WTC11 (cell line): ENCODE data around the gene LYL1. TPM values are rescaled to one million over a fixed set of nuclear protein-coding genes. Genes with fewer than 3 reads are reported as not detected.

Experiments used
- ATAC-seq: fragments of 200-7000 bp; cut with Tn5 transposase; 2 replicates; pipeline ENCODE4 v1.10.0; 2021; ENCODE audit warnings: mild to moderate bottlenecking, moderate library complexity
- CTCF ChIA-PET: fragments of 300-600 bp; sonication (Branson Sonifier 250); formaldehyde crosslinking; loops from one replicate; lab custom pipeline; 2021; ENCODE audit warnings: antibody characterized with exemption; lab: Charles Lee
- POLR2A ChIA-PET: fragments of 350-600 bp; sonication (Branson Sonifier 250); formaldehyde crosslinking; loops from one replicate; lab custom pipeline; 2021; ENCODE audit warnings: antibody characterized with exemption; lab: Charles Lee
- DNase-seq: peaks from one replicate; pipeline ENCODE4 v3.0.0; 2021; ENCODE audit warnings: low spot score
- H3K27ac Mint-ChIP-seq: 2 replicates; pipeline ENCODE4 v1.8.0; 2021; ENCODE audit warnings: mixed read lengths
- H3K27me3 Mint-ChIP-seq: 2 replicates; pipeline ENCODE4 v1.8.0; 2021; ENCODE audit warnings: low read depth, mild to moderate bottlenecking, moderate library complexity, mixed read lengths
- H3K36me3 Mint-ChIP-seq: 2 replicates; pipeline ENCODE4 v1.8.0; 2021; ENCODE audit warnings: mixed read lengths
- H3K4me1 Mint-ChIP-seq: 2 replicates; pipeline ENCODE4 v1.8.0; 2022; ENCODE audit warnings: mixed read lengths
- H3K4me3 Mint-ChIP-seq: 2 replicates; pipeline ENCODE4 v1.8.0; 2021; ENCODE audit warnings: mild to moderate bottlenecking, moderate library complexity, mixed read lengths
- H3K9me3 Mint-ChIP-seq: 2 replicates; pipeline ENCODE4 v1.8.0; 2021; ENCODE audit warnings: mixed read lengths
- ATF1 ChIP-seq: sonication (generic); formaldehyde crosslinking; IDR thresholded peaks from 2 replicates; pipeline ENCODE4 v1.8.1; 2023; ENCODE audit warnings: mild to moderate bottlenecking, moderate library complexity, missing genetic modification reagents
- CREM ChIP-seq: sonication (generic); formaldehyde crosslinking; IDR thresholded peaks from 2 replicates; pipeline ENCODE4 v1.8.1; 2022; ENCODE audit warnings: mild to moderate bottlenecking, missing genetic modification reagents, moderate library complexity
- ETV6 ChIP-seq: sonication (generic); formaldehyde crosslinking; IDR thresholded peaks from 2 replicates; pipeline ENCODE4 v1.8.1; 2022; ENCODE audit warnings: mild to moderate bottlenecking, missing genetic modification reagents
- FOXK1 ChIP-seq: sonication (generic); formaldehyde crosslinking; IDR thresholded peaks from 2 replicates; pipeline ENCODE4 v1.8.0; 2022; ENCODE audit warnings: mild to moderate bottlenecking, moderate library complexity, missing genetic modification reagents
- FOXP1 ChIP-seq: sonication (generic); formaldehyde crosslinking; IDR thresholded peaks from 2 replicates; pipeline ENCODE4 v1.8.0; 2022; ENCODE audit warnings: missing genetic modification reagents, mild to moderate bottlenecking, moderate library complexity, borderline replicate concordance
- GABPB1 ChIP-seq: sonication (generic); formaldehyde crosslinking; IDR thresholded peaks from 2 replicates; pipeline ENCODE4 v1.8.1; 2023; ENCODE audit warnings: mild to moderate bottlenecking, missing genetic modification reagents
- GTF2I ChIP-seq: fragments of 250-450 bp; sonication (Bioruptor Pico); conservative IDR thresholded peaks from 2 replicates; pipeline ENCODE4 v1.4.0; 2021; ENCODE audit warnings: mild to moderate bottlenecking
- HMGA2 ChIP-seq: fragments of 250-450 bp; sonication (Bioruptor Pico); IDR thresholded peaks from 2 replicates; pipeline ENCODE4 v1.4.0; 2021; ENCODE audit warnings: mild to moderate bottlenecking, moderate library complexity
- JUN ChIP-seq: sonication (generic); formaldehyde crosslinking; IDR thresholded peaks from 2 replicates; pipeline ENCODE4 v1.8.0; 2023; ENCODE audit warnings: mild to moderate bottlenecking, missing genetic modification reagents
- KAT7 ChIP-seq: sonication (generic); formaldehyde crosslinking; IDR thresholded peaks from 2 replicates; pipeline ENCODE4 v1.8.1; 2023; ENCODE audit warnings: missing genetic modification reagents, mild to moderate bottlenecking, borderline replicate concordance
- MYBL2 ChIP-seq: sonication (generic); formaldehyde crosslinking; IDR thresholded peaks from 2 replicates; pipeline ENCODE4 v1.8.1; 2023; ENCODE audit warnings: mild to moderate bottlenecking, moderate library complexity, missing genetic modification reagents
- NR3C1 ChIP-seq: sonication (generic); formaldehyde crosslinking; conservative IDR thresholded peaks from 2 replicates; pipeline ENCODE4 v1.8.1; 2023; ENCODE audit warnings: low read depth, mild to moderate bottlenecking, missing genetic modification reagents
- SMAD4 ChIP-seq: sonication (generic); formaldehyde crosslinking; IDR thresholded peaks from 2 replicates; pipeline ENCODE4 v1.8.0; 2022; ENCODE audit warnings: mild to moderate bottlenecking, missing genetic modification reagents
- SP1 ChIP-seq: sonication (generic); formaldehyde crosslinking; conservative IDR thresholded peaks from 2 replicates; pipeline ENCODE4 v1.8.1; 2022; ENCODE audit warnings: missing genetic modification reagents
- TCF7 ChIP-seq: sonication (generic); formaldehyde crosslinking; IDR thresholded peaks from 2 replicates; pipeline ENCODE4 v1.8.0; 2022; ENCODE audit warnings: mild to moderate bottlenecking, low read depth, missing genetic modification reagents, moderate library complexity
- TEAD1 ChIP-seq: sonication (generic); formaldehyde crosslinking; IDR thresholded peaks from 2 replicates; pipeline ENCODE4 v1.8.0; 2022; ENCODE audit warnings: mild to moderate bottlenecking, missing genetic modification reagents
- ZBTB21 ChIP-seq: sonication (generic); formaldehyde crosslinking; IDR thresholded peaks from 2 replicates; pipeline ENCODE4 v1.8.1; 2023; ENCODE audit warnings: mild to moderate bottlenecking, missing genetic modification reagents, borderline replicate concordance
- ZNF121 ChIP-seq: sonication (generic); formaldehyde crosslinking; IDR thresholded peaks from 2 replicates; pipeline ENCODE4 v1.8.0; 2023; ENCODE audit warnings: missing genetic modification reagents
- ZNF138 ChIP-seq: sonication (generic); formaldehyde crosslinking; conservative IDR thresholded peaks from 2 replicates; pipeline ENCODE4 v1.8.1; 2022; ENCODE audit warnings: mild to moderate bottlenecking, moderate library complexity, missing genetic modification reagents
- ZNF232 ChIP-seq: sonication (generic); formaldehyde crosslinking; IDR thresholded peaks from 2 replicates; pipeline ENCODE4 v1.8.0; 2022; ENCODE audit warnings: mild to moderate bottlenecking, missing genetic modification reagents
- ZNF263 ChIP-seq: sonication (generic); formaldehyde crosslinking; IDR thresholded peaks from 2 replicates; pipeline ENCODE4 v1.8.1; 2022; ENCODE audit warnings: low read depth, mild to moderate bottlenecking, moderate library complexity, missing genetic modification reagents
- ZNF317 ChIP-seq: sonication (generic); formaldehyde crosslinking; IDR thresholded peaks from 2 replicates; pipeline ENCODE4 v1.8.1; 2023; ENCODE audit warnings: low read depth, mild to moderate bottlenecking, moderate library complexity, missing genetic modification reagents, borderline replicate concordance
- ZNF416 ChIP-seq: fragments of 250-450 bp; sonication (Bioruptor Pico); IDR thresholded peaks from 2 replicates; pipeline ENCODE4 v1.9.0; 2021; ENCODE audit warnings: mild to moderate bottlenecking, inconsistent platforms
- ZNF423 ChIP-seq: fragments of 250-450 bp; sonication (Bioruptor Pico); IDR thresholded peaks from 2 replicates; pipeline ENCODE4 v2.1.2; 2022; ENCODE audit warnings: mild to moderate bottlenecking, moderate library complexity
- total RNA-seq: library from RNA; stranded (reverse); gene quantifications from 3 replicates; pipeline ENCODE4 v1.2.3, GENCODE V29; 2021
- TF ChIP-seq, protein P1 (sequence below): sonication (generic); formaldehyde crosslinking; IDR thresholded peaks from 2 replicates; pipeline ENCODE4 v1.8.0; 2022; ENCODE audit warnings: mild to moderate bottlenecking, missing genetic modification reagents
- TF ChIP-seq, protein P2 (sequence below): sonication (generic); formaldehyde crosslinking; IDR thresholded peaks from 2 replicates; pipeline ENCODE4 v1.8.1; 2022; ENCODE audit warnings: low read depth, missing genetic modification reagents, borderline replicate concordance
- TF ChIP-seq, protein P3 (sequence below): sonication (generic); formaldehyde crosslinking; IDR thresholded peaks from 2 replicates; pipeline ENCODE4 v1.8.1; 2022; ENCODE audit warnings: mild to moderate bottlenecking, moderate library complexity, missing genetic modification reagents
- TF ChIP-seq, protein P4 (sequence below): sonication (generic); formaldehyde crosslinking; conservative IDR thresholded peaks from 2 replicates; pipeline ENCODE4 v1.8.1; 2022; ENCODE audit warnings: mild to moderate bottlenecking, missing genetic modification reagents
- TF ChIP-seq, protein P5 (sequence below): fragments of 250-450 bp; sonication (Bioruptor Pico); IDR thresholded peaks from 2 replicates; pipeline ENCODE4 v1.9.0; 2021; ENCODE audit warnings: mild to moderate bottlenecking, borderline replicate concordance

The LYL1 gene
- total RNA-seq, 1 experiment from 2014 or later: 1.2 TPM

DNA sequence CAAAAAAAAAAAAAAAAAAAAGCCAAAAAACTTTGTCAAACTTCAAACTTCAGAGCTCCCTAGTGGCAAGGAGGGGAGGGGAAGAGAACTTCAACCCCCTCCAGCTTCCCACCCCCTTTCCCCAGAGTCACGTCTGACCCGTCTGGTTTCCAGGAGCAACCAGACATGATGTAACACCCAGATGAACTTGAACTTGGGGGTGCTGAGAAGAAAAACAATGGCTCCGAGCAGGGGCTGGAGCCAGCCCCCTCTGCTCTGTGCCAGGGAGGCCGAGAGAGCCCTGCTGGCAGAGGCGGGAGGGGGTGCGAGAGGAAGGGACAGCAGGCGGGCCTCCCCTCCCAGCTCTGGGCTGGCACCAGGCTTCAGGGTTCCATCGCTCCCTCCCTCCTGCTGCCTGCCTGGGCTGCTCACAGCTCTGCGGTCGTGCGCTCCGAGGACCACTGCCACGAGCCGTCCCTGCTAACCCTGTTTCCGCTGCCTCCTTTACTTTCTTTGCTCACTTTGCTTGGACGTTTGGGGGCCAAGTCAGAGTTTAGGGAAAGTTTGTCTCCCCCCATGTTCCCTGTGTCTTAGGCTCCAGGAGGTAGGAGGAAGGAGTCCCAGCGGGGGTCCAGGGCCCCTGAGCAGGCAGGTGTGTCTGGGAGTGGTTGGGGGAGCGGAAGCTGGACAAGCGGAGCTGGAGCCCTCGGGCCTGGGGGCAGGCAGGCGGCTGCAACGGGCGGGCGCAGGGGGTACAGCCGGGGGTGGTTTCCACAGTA, 11.1 kb downstream of the LYL1 start:
- peaks cover 34% of the 10 kb centered on the region for H3K4me1 Mint-ChIP-seq
- POLR2A ChIA-PET: interaction anchor here (0.5 to 1.0 kb wide), 4 partner anchors 31 to 126 kb away, joined by 3 to 7 read pairs (median 5); no protein-coding TSS in a partner anchor
- no peak overlapping the region for H3K27ac Mint-ChIP-seq
- ATAC-seq (peak; percentile 6), DNase-seq (peak; percentile 55)
- H3K27me3 Mint-ChIP-seq: peaks cover 33% of the 10 kb centered on the region
- no peaks in the 10 kb centered on the region for H3K36me3 Mint-ChIP-seq
- H3K9me3 Mint-ChIP-seq: no peaks in the 10 kb centered on the region
- H3K4me3 Mint-ChIP-seq: peak overlapping the region; percentile 41
- CTCF ChIA-PET: interaction anchor here (0.6 to 9.2 kb wide), 27 partner anchors 9 to 677 kb away, joined by 3 to 276 read pairs (median 6); partner anchors contain the start of genes NFIX and SYCE2
- 0 out of 2 replicates have a peak, but pooled peaks have one; percentile 13 for TF ChIP-seq SMAD4 (CRISPR knock-in tag)
- TF ChIP-seq, protein P1, sequence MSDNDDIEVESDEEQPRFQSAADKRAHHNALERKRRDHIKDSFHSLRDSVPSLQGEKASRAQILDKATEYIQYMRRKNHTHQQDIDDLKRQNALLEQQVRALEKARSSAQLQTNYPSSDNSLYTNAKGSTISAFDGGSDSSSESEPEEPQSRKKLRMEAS (CRISPR knock-in tag): peak; percentile 53; the same call in 1 of the 2 replicates
- TF ChIP-seq GABPB1 (CRISPR knock-in tag): no peak
- TF ChIP-seq NR3C1: no peak
- no peak for TF ChIP-seq HMGA2
- no peak for TF ChIP-seq ZBTB21 (CRISPR knock-in tag)
- TF ChIP-seq FOXP1 (CRISPR knock-in tag): peak; percentile 55; the same call in 1 of the 2 replicates
- TF ChIP-seq MYBL2 (CRISPR knock-in tag): 0 out of 2 replicates have a peak, but pooled peaks have one; percentile 15
- TF ChIP-seq GTF2I: no peak
- TF ChIP-seq ZNF121 (CRISPR knock-in tag): no peak
- TF ChIP-seq ZNF416 (CRISPR knock-in tag): no peak
- TF ChIP-seq KAT7 (CRISPR knock-in tag): no peak
- TF ChIP-seq ZNF423: peak; percentile 51; the same call in 1 of the 2 replicates
- no peak for TF ChIP-seq ATF1 (CRISPR knock-in tag)
- TF ChIP-seq ZNF317 (CRISPR knock-in tag): peak; percentile 81; the same call in 1 of the 2 replicates
- no peak for TF ChIP-seq FOXK1

DNA sequence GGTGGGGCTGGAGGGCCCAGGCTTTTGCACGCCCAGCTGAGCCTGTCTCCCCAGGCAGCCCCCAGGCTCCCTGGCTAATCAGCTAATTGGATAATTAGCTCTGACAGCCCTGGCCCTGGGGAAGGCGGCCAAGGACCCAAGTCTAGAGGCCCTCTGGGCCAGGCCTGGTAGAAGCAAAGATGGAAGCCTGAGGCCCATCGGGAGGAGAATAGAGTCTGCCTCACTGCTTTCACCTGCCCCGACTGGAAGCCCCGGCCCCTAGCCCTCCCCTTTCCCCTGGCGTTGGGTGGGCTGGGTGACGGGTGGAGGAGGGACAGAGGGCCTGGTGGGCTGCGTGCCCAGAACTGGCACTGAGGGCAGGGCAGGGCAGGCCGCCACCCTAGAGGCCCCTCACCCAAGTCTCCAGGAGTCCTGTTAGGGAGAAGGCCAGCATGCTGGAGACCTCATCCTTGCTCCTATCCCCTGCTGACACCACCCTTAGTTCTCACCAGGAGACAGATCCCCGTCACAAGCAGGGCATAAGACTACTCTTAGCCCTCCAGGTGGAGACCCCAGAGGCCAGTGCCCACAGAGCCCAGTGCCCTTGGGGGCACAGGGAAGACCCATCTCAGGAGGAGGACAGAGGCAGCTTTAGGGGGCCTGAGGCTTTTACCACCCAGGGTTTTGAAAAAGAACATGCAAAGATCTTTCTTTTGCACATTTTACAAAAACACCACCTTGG, 12.0 kb downstream of the LYL1 start:
- Mint-ChIP-seq H3K27ac (no peak overlapping the region), H3K9me3 (no peaks in the 10 kb centered on the region), H3K27me3 (peaks cover 24% of the 10 kb centered on the region), H3K4me1 (peaks cover 33% of the 10 kb centered on the region), H3K4me3 (no peak overlapping the region), H3K36me3 (no peaks in the 10 kb centered on the region)
- ATAC-seq (no peak), DNase-seq (no peak)
- CTCF ChIA-PET: interaction anchor here (0.9 to 9.2 kb wide), 20 partner anchors 8 to 153 kb away, joined by 3 to 276 read pairs (median 6); partner anchors contain the start of gene NFIX
- POLR2A ChIA-PET: interaction anchor here (0.5 to 0.8 kb wide), 2 partner anchors 30 to 67 kb away, joined by 3 read pairs; no protein-coding TSS in a partner anchor
- TF ChIP-seq ATF1 (CRISPR knock-in tag): no peak
- no peak for TF ChIP-seq TEAD1 (CRISPR knock-in tag)
- no peak for TF ChIP-seq ZNF416 (CRISPR knock-in tag)
- TF ChIP-seq, protein P2, sequence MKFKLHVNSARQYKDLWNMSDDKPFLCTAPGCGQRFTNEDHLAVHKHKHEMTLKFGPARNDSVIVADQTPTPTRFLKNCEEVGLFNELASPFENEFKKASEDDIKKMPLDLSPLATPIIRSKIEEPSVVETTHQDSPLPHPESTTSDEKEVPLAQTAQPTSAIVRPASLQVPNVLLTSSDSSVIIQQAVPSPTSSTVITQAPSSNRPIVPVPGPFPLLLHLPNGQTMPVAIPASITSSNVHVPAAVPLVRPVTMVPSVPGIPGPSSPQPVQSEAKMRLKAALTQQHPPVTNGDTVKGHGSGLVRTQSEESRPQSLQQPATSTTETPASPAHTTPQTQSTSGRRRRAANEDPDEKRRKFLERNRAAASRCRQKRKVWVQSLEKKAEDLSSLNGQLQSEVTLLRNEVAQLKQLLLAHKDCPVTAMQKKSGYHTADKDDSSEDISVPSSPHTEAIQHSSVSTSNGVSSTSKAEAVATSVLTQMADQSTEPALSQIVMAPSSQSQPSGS: no peak
- no peak for TF ChIP-seq ZNF263 (CRISPR knock-in tag)
- TF ChIP-seq JUN (CRISPR knock-in tag): no peak
- TF ChIP-seq ZNF232 (CRISPR knock-in tag): no peak
- TF ChIP-seq SP1 (CRISPR knock-in tag): no peak
- TF ChIP-seq, protein P3, sequence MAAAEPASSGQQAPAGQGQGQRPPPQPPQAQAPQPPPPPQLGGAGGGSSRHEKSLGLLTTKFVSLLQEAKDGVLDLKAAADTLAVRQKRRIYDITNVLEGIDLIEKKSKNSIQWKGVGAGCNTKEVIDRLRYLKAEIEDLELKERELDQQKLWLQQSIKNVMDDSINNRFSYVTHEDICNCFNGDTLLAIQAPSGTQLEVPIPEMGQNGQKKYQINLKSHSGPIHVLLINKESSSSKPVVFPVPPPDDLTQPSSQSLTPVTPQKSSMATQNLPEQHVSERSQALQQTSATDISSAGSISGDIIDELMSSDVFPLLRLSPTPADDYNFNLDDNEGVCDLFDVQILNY (CRISPR knock-in tag): no peak
- no peak for TF ChIP-seq ZNF138 (CRISPR knock-in tag)
- TF ChIP-seq ETV6 (CRISPR knock-in tag): no peak
- no peak for TF ChIP-seq CREM (CRISPR knock-in tag)
- TF ChIP-seq, protein P4, sequence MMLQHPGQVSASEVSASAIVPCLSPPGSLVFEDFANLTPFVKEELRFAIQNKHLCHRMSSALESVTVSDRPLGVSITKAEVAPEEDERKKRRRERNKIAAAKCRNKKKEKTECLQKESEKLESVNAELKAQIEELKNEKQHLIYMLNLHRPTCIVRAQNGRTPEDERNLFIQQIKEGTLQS: no peak
- TF ChIP-seq TCF7 (CRISPR knock-in tag): no peak
- TF ChIP-seq, protein P5, sequence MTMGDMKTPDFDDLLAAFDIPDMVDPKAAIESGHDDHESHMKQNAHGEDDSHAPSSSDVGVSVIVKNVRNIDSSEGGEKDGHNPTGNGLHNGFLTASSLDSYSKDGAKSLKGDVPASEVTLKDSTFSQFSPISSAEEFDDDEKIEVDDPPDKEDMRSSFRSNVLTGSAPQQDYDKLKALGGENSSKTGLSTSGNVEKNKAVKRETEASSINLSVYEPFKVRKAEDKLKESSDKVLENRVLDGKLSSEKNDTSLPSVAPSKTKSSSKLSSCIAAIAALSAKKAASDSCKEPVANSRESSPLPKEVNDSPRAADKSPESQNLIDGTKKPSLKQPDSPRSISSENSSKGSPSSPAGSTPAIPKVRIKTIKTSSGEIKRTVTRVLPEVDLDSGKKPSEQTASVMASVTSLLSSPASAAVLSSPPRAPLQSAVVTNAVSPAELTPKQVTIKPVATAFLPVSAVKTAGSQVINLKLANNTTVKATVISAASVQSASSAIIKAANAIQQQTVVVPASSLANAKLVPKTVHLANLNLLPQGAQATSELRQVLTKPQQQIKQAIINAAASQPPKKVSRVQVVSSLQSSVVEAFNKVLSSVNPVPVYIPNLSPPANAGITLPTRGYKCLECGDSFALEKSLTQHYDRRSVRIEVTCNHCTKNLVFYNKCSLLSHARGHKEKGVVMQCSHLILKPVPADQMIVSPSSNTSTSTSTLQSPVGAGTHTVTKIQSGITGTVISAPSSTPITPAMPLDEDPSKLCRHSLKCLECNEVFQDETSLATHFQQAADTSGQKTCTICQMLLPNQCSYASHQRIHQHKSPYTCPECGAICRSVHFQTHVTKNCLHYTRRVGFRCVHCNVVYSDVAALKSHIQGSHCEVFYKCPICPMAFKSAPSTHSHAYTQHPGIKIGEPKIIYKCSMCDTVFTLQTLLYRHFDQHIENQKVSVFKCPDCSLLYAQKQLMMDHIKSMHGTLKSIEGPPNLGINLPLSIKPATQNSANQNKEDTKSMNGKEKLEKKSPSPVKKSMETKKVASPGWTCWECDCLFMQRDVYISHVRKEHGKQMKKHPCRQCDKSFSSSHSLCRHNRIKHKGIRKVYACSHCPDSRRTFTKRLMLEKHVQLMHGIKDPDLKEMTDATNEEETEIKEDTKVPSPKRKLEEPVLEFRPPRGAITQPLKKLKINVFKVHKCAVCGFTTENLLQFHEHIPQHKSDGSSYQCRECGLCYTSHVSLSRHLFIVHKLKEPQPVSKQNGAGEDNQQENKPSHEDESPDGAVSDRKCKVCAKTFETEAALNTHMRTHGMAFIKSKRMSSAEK: no peak
